HCT116 (cell line): ENCODE results near the gene CDC42EP4.

Source experiments
- CEBPB ChIP-seq: IDR thresholded peaks from 2 replicates; pipeline ENCODE4 v1.6.1; 2012; ENCODE audit warnings: low read depth
- EGR1 ChIP-seq: IDR thresholded peaks from 2 replicates; pipeline ENCODE4 v1.6.1; 2012; ENCODE audit warnings: low read depth
- EZH2 ChIP-seq: fragments of 200-600 bp; sonication (generic); IDR thresholded peaks from 2 replicates; pipeline ENCODE4 v1.6.1; 2017; ENCODE audit warnings: antibody characterized with exemption, mixed run types
- EZH2phosphoT487 ChIP-seq: fragments of 200-600 bp; IDR thresholded peaks from 2 replicates; pipeline ENCODE4 v1.6.1; 2018; ENCODE audit warnings: antibody characterized with exemption, borderline replicate concordance
- POLR2A ChIP-seq: IDR thresholded peaks from 2 replicates; pipeline ENCODE4 v1.7.0; 2011; ENCODE audit warnings: borderline replicate concordance; ENCODE audit not compliant: insufficient read depth, insufficient read length; ENCODE audit errors: extremely low read depth
- POLR2AphosphoS5 ChIP-seq: IDR thresholded peaks from 2 replicates; pipeline ENCODE4 v1.6.1; 2011; ENCODE audit warnings: mild to moderate bottlenecking, low read depth, low read length, moderate library complexity
- REST ChIP-seq: IDR thresholded peaks from 2 replicates; pipeline ENCODE4 v1.6.1; 2012; ENCODE audit warnings: low read depth
- SP1 ChIP-seq: IDR thresholded peaks from 2 replicates; pipeline ENCODE4 v1.6.1; 2012; ENCODE audit warnings: low read depth
- SRF ChIP-seq: IDR thresholded peaks from 2 replicates; pipeline ENCODE4 v1.6.1; 2012; ENCODE audit warnings: low read depth
- TF ChIP-seq, protein P1 (sequence below), 3 experiments: fragments of 200-600 bp in 1 of 3; sonication (generic) in 1 of 3; IDR thresholded peaks in 2 of 3; conservative IDR thresholded peaks in 1 of 3; 2 replicates each; pipeline ENCODE4 v1.5.1; 2012 to 2017; ENCODE audit warnings: low read depth in 2 of 3, low read length in 2 of 3, antibody characterized with exemption in 1 of 3, borderline replicate concordance in 1 of 3, control low read depth in 1 of 3, mild to moderate bottlenecking in 1 of 3, mixed read lengths in 1 of 3, mixed run types in 1 of 3, moderate library complexity in 1 of 3; ENCODE audit not compliant: insufficient read depth in 1 of 3
- TF ChIP-seq, protein P2 (sequence below): IDR thresholded peaks from 2 replicates; pipeline ENCODE4 v1.6.1; 2011; ENCODE audit warnings: mild to moderate bottlenecking, low read length, moderate library complexity; ENCODE audit not compliant: insufficient replicate concordance; ENCODE audit errors: extremely low read depth

GRCh38 chr17:73293480-73293911 is 18.3 kb downstream of the CDC42EP4 start:
- TF ChIP-seq, protein P1, sequence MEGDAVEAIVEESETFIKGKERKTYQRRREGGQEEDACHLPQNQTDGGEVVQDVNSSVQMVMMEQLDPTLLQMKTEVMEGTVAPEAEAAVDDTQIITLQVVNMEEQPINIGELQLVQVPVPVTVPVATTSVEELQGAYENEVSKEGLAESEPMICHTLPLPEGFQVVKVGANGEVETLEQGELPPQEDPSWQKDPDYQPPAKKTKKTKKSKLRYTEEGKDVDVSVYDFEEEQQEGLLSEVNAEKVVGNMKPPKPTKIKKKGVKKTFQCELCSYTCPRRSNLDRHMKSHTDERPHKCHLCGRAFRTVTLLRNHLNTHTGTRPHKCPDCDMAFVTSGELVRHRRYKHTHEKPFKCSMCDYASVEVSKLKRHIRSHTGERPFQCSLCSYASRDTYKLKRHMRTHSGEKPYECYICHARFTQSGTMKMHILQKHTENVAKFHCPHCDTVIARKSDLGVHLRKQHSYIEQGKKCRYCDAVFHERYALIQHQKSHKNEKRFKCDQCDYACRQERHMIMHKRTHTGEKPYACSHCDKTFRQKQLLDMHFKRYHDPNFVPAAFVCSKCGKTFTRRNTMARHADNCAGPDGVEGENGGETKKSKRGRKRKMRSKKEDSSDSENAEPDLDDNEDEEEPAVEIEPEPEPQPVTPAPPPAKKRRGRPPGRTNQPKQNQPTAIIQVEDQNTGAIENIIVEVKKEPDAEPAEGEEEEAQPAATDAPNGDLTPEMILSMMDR (IDR thresholded peaks at IDR 0.05 in 2 of 3, conservative IDR thresholded peaks at IDR 0.05 in 1 of 3; ENCODE audit: borderline replicate concordance in 1 of 3, insufficient read depth in 1 of 3, low read depth in 2 of 3, low read length in 2 of 3): no peak
- TF ChIP-seq, protein P2, sequence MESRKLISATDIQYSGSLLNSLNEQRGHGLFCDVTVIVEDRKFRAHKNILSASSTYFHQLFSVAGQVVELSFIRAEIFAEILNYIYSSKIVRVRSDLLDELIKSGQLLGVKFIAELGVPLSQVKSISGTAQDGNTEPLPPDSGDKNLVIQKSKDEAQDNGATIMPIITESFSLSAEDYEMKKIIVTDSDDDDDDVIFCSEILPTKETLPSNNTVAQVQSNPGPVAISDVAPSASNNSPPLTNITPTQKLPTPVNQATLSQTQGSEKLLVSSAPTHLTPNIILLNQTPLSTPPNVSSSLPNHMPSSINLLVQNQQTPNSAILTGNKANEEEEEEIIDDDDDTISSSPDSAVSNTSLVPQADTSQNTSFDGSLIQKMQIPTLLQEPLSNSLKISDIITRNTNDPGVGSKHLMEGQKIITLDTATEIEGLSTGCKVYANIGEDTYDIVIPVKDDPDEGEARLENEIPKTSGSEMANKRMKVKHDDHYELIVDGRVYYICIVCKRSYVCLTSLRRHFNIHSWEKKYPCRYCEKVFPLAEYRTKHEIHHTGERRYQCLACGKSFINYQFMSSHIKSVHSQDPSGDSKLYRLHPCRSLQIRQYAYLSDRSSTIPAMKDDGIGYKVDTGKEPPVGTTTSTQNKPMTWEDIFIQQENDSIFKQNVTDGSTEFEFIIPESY: no peak
- TF ChIP-seq EZH2phosphoT487 (no peak), EGR1 (no peak), CEBPB (peak; percentile 99), EZH2 (no peak), SP1 (peak; percentile 74), POLR2AphosphoS5 (no peak), REST (no peak), SRF (no peak), POLR2A (no peak)
